H9 (cell line): ENCODE measurements around the gene IL18BP. TPM values are rescaled to one million over a fixed set of nuclear protein-coding genes. Genes with fewer than 3 reads are reported as not detected.
A peak's percentile ranks its signal among the peaks of the same experiment; 100 is the strongest.

ENCODE experiments used
- DNase-seq: peaks from one replicate; pipeline ENCODE4 v3.0.0-alpha.2; 2017
- H2AFZ ChIP-seq: one replicate; pipeline ENCODE4 v1.6.1; 2013; ENCODE audit warnings: mild to moderate bottlenecking, low read length, control low read depth, moderate library complexity
- H2AK5ac ChIP-seq: 2 replicates; pipeline ENCODE4 v1.6.1; 2013; ENCODE audit warnings: low read length, control low read depth, mixed read lengths; ENCODE audit not compliant: insufficient read length
- H2BK120ac ChIP-seq: one replicate; pipeline ENCODE4 v1.6.1; 2013; ENCODE audit warnings: low read depth, mild to moderate bottlenecking, low read length, control low read depth, inconsistent platforms; ENCODE audit not compliant: poor library complexity, severe bottlenecking
- H2BK12ac ChIP-seq: 2 replicates; pipeline ENCODE4 v1.6.1; 2013; ENCODE audit warnings: low read length, control low read depth, mixed read lengths, low read depth; ENCODE audit not compliant: insufficient read length
- H2BK15ac ChIP-seq: 2 replicates; pipeline ENCODE4 v1.6.1; 2013; ENCODE audit warnings: low read depth, low read length, control low read depth
- H2BK20ac ChIP-seq: one replicate; pipeline ENCODE4 v1.6.1; 2013; ENCODE audit warnings: low read depth, mild to moderate bottlenecking, low read length, control low read depth, inconsistent platforms; ENCODE audit not compliant: poor library complexity, severe bottlenecking
- H2BK5ac ChIP-seq: 2 replicates; pipeline ENCODE4 v1.6.1; 2013; ENCODE audit warnings: low read length, control low read depth, mixed read lengths; ENCODE audit not compliant: insufficient read length
- H3K14ac ChIP-seq: 2 replicates; pipeline ENCODE4 v1.6.1; 2013; ENCODE audit warnings: low read length, control low read depth; ENCODE audit not compliant: insufficient read depth
- H3K18ac ChIP-seq: 2 replicates; pipeline ENCODE4 v1.6.1; 2013; ENCODE audit warnings: low read depth, mild to moderate bottlenecking, mixed read lengths, low read length, control low read depth; ENCODE audit not compliant: insufficient read length
- H3K23ac ChIP-seq: 2 replicates; pipeline ENCODE4 v1.6.1; 2013; ENCODE audit warnings: low read length, control low read depth, mixed read lengths, low read depth; ENCODE audit not compliant: insufficient read length
- H3K23me2 ChIP-seq: 2 replicates; pipeline ENCODE4 v1.6.1; 2013; ENCODE audit warnings: low read depth, mild to moderate bottlenecking, mixed read lengths, low read length, control low read depth; ENCODE audit not compliant: insufficient read length, poor library complexity, severe bottlenecking
- H3K27ac ChIP-seq: 2 replicates; pipeline ENCODE4 v1.5.1; 2013; ENCODE audit warnings: low read length, control low read depth, mixed read lengths, low read depth; ENCODE audit not compliant: insufficient read length
- H3K27me3 ChIP-seq: 2 replicates; pipeline ENCODE4 v1.6.1; 2013; ENCODE audit warnings: low read length, control low read depth, inconsistent platforms; ENCODE audit not compliant: insufficient read depth
- H3K4ac ChIP-seq: 2 replicates; pipeline ENCODE4 v1.6.1; 2013; ENCODE audit warnings: low read depth, mild to moderate bottlenecking, control low read depth, inconsistent platforms, low read length, moderate library complexity
- H3K4me1 ChIP-seq: 2 replicates; pipeline ENCODE4 v1.6.1; 2013; ENCODE audit warnings: low read length, control low read depth, inconsistent platforms; ENCODE audit not compliant: insufficient read depth
- H3K4me2 ChIP-seq: 2 replicates; pipeline ENCODE4 v1.6.1; 2013; ENCODE audit warnings: low read length, control low read depth, mixed read lengths; ENCODE audit not compliant: insufficient read length, insufficient read depth
- H3K56ac ChIP-seq: 2 replicates; pipeline ENCODE4 v1.6.1; 2013; ENCODE audit warnings: low read depth, mild to moderate bottlenecking, mixed read lengths, low read length, control low read depth; ENCODE audit not compliant: insufficient read length
- H3K79me1 ChIP-seq: 2 replicates; pipeline ENCODE4 v1.6.1; 2013; ENCODE audit warnings: low read depth, mild to moderate bottlenecking, moderate library complexity, low read length, control low read depth, inconsistent platforms; ENCODE audit not compliant: insufficient read depth, poor library complexity, severe bottlenecking
- H3K79me2 ChIP-seq: 2 replicates; pipeline ENCODE4 v1.6.1; 2013; ENCODE audit warnings: low read length, control low read depth, inconsistent platforms; ENCODE audit not compliant: insufficient read depth
- H3K9ac ChIP-seq: 2 replicates; pipeline ENCODE4 v1.6.1; 2013; ENCODE audit warnings: low read length, control low read depth, mixed read lengths; ENCODE audit not compliant: insufficient read length; ENCODE audit errors: extremely low read depth
- H3K9me3 ChIP-seq: one replicate; pipeline ENCODE4 v1.6.1; 2013; ENCODE audit warnings: low read depth, low read length, inconsistent platforms; ENCODE audit not compliant: control insufficient read depth
- H3T11ph ChIP-seq: one replicate; pipeline ENCODE4 v1.6.1; 2013; ENCODE audit warnings: mild to moderate bottlenecking, low read length, control low read depth, inconsistent platforms
- H4K20me1 ChIP-seq: one replicate; pipeline ENCODE4 v1.6.1; 2013; ENCODE audit not compliant: control insufficient read depth, insufficient read length, insufficient read depth
- H4K5ac ChIP-seq: 2 replicates; pipeline ENCODE4 v1.6.1; 2013; ENCODE audit warnings: low read depth, mild to moderate bottlenecking, mixed read lengths, low read length, control low read depth; ENCODE audit not compliant: insufficient read length
- H4K8ac ChIP-seq: replicated peaks from 2 replicates; pipeline ENCODE4 v1.6.1; 2013; ENCODE audit warnings: low read length, control low read depth, mixed read lengths, low read depth; ENCODE audit not compliant: insufficient read length
- H4K91ac ChIP-seq: 2 replicates; pipeline ENCODE4 v1.6.1; 2013; ENCODE audit warnings: low read depth, mild to moderate bottlenecking, moderate library complexity, mixed read lengths, low read length, control low read depth; ENCODE audit not compliant: insufficient read length
- H3K27ac Mint-ChIP-seq, 3 experiments: 2 replicates in 2 of 3; 3 replicates in 1 of 3; pipeline ENCODE4 v1.8.0; 2020 to 2021; ENCODE audit warnings: mixed read lengths in 3 of 3, mild to moderate bottlenecking in 1 of 3, moderate library complexity in 1 of 3
- H3K27me3 Mint-ChIP-seq: 2 replicates; pipeline ENCODE4 v1.8.0; 2021; ENCODE audit warnings: low read depth, mild to moderate bottlenecking, moderate library complexity, mixed read lengths
- H3K36me3 Mint-ChIP-seq, 3 experiments: 2 replicates in 2 of 3; 3 replicates in 1 of 3; pipeline ENCODE4 v1.8.0; 2020 to 2021; ENCODE audit warnings: low read depth in 3 of 3, mixed read lengths in 3 of 3; ENCODE audit not compliant: insufficient read depth in 1 of 3
- H3K4me1 Mint-ChIP-seq, 2 experiments: 2 replicates each; pipeline ENCODE4 v1.8.0; 2020; ENCODE audit warnings: mixed read lengths in 2 of 2
- H3K4me3 Mint-ChIP-seq, 2 experiments: 2 replicates in 1 of 2; 3 replicates in 1 of 2; pipeline ENCODE4 v1.8.0; 2020 to 2021; ENCODE audit warnings: mild to moderate bottlenecking in 2 of 2, mixed read lengths in 2 of 2, moderate library complexity in 1 of 2
- H3K9me3 Mint-ChIP-seq, 2 experiments: 2 replicates in 1 of 2; 3 replicates in 1 of 2; pipeline ENCODE4 v1.8.0; 2020; ENCODE audit warnings: mild to moderate bottlenecking in 2 of 2, mixed read lengths in 2 of 2, moderate library complexity in 1 of 2
- CTCF ChIP-seq: fragments of 200-600 bp; sonication (generic); conservative IDR thresholded peaks from 3 replicates; pipeline ENCODE4 v1.8.0; 2021; ENCODE audit warnings: antibody characterized with exemption, mild to moderate bottlenecking
- WGBS: extraction: QIAGEN DNeasy Blood & Tissue Kit; methylation state at CpG from one replicate; pipeline ENCODE4 v1.1.7; 2013; ENCODE audit warnings: missing lambda C conversion rate, low lambda C conversion rate, mixed read lengths; ENCODE audit not compliant: insufficient read length; ENCODE audit errors: extremely low coverage; 5-methylcytosine and 5-hydroxymethylcytosine counted together
- total RNA-seq: library from RNA; stranded (reverse); gene quantifications from 2 replicates; pipeline ENCODE4 v1.2.1, GENCODE V29; 2021

The IL18BP gene
- total RNA-seq, 1 experiment from 2014 or later: 10.2 TPM

DNA sequence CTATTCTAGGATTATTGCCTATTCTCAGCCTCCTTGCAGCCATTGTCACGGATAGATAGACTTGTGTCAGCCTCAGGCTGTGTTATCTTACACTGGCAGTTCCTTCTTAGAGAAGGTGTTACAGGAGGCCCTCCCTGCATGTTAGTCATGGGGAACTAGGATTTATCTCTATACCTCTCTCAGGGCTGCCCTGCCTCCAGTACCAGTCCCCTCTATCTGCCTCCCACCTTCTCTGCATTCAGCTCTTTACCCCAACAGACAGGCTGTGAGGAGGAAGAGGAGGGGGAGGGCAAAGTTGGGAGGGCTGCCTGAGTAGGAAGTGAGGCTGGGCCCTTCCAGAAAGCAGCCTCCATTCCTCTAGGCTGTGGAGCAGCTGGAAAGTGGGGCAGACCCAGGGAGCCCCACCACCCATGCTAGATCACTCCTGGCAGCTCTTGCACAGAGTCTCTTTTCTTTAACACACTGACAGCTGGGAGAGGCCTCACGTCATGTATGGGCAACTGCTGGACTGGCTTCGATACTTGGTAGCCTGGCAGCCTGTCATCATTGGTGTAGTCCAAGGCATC, 2.9 kb upstream of the IL18BP start:
- no peak overlapping the region for H2AK5ac ChIP-seq
- H2BK12ac ChIP-seq: no peak overlapping the region
- no peaks in the 10 kb centered on the region for H3K27me3 ChIP-seq
- H3K18ac ChIP-seq: no peak overlapping the region
- Mint-ChIP-seq H3K36me3 (peaks cover 0 to 20% (median 0%) of the 10 kb centered on the region in 3 experiments; a peak in 4 of 7 replicates), H3K9me3 (no peaks in the 10 kb centered on the region), H3K4me1 (peaks cover 0 to 7% of the 10 kb centered on the region in 2 experiments; a peak in 1 of 4 replicates), H3K4me3 (no peak overlapping the region), H3K27ac (peak overlapping the region in 1 of 3 experiments; percentile 39; a peak in 1 of 7 replicates), H3K27me3 (no peaks in the 10 kb centered on the region)
- no peak overlapping the region for H3T11ph ChIP-seq
- peaks cover 2% of the 10 kb centered on the region for H4K20me1 ChIP-seq
- no peak overlapping the region for H3K56ac ChIP-seq
- no peak overlapping the region for H4K5ac ChIP-seq
- no peak overlapping the region for H2AFZ ChIP-seq
- no peak overlapping the region for H2BK15ac ChIP-seq
- H3K14ac ChIP-seq: no peak overlapping the region
- H3K4ac ChIP-seq: no peak overlapping the region
- DNase-seq: no peak
- no CpG with 5 or more reads among the region's 3 CpGs for WGBS
- no peak overlapping the region for H3K27ac ChIP-seq
- H3K23ac ChIP-seq: no peak overlapping the region
- H3K9ac ChIP-seq: no peak overlapping the region
- H2BK120ac ChIP-seq: no peak overlapping the region
- no peak overlapping the region for H3K4me2 ChIP-seq
- H4K8ac ChIP-seq: no peak overlapping the region
- H2BK20ac ChIP-seq: no peak overlapping the region
- no peak overlapping the region for H4K91ac ChIP-seq
- TF ChIP-seq CTCF: no peak
- no peaks in the 10 kb centered on the region for H3K79me2 ChIP-seq
- no peak overlapping the region for H2BK5ac ChIP-seq
- H3K23me2 ChIP-seq: no peaks in the 10 kb centered on the region
- H3K4me1 ChIP-seq: no peaks in the 10 kb centered on the region
- no peaks in the 10 kb centered on the region for H3K79me1 ChIP-seq
- no peaks in the 10 kb centered on the region for H3K9me3 ChIP-seq
